Thoracic aorta (tissue), 2 donors: ENCODE data around the gene TMEM63B. TPM values are rescaled to one million over a fixed set of nuclear protein-coding genes. Genes with fewer than 3 reads are reported as not detected.

Source experiments
- ATAC-seq: fragments of 150-250 bp; one replicate; pipeline ENCODE4 v1.8.0; 2017; ENCODE audit warnings: low read depth; ENCODE audit not compliant: insufficient number of reproducible peaks, low FRiP score
- DNase-seq: peaks from one replicate; pipeline ENCODE4 v3.0.0-alpha.2; 2020; ENCODE audit warnings: low spot score
- H3K27ac ChIP-seq, 2 donors: fragments of 200-600 bp; sonication (generic); 1 replicate in 1 of 2; 2 replicates in 1 of 2; pipeline ENCODE4 v1.5.1; 2016; ENCODE audit warnings: mild to moderate bottlenecking in 2 of 2, moderate library complexity in 2 of 2
- H3K27me3 ChIP-seq: fragments of 200-600 bp; sonication (generic); replicated peaks from 2 replicates; pipeline ENCODE4 v1.6.0; 2016; ENCODE audit warnings: mild to moderate bottlenecking; ENCODE audit not compliant: insufficient read depth
- H3K36me3 ChIP-seq: fragments of 200-600 bp; sonication (generic); one replicate; pipeline ENCODE4 v1.5.1; 2016
- H3K4me1 ChIP-seq, 2 donors: fragments of 200-600 bp; sonication (generic); 1 replicate in 1 of 2; 2 replicates in 1 of 2; pipeline versions ENCODE4 v1.5.1 to v1.6.0; 2016; ENCODE audit warnings: low read depth in 2 of 2, mild to moderate bottlenecking in 1 of 2; ENCODE audit not compliant: control insufficient read depth in 1 of 2
- H3K4me3 ChIP-seq: fragments of 200-600 bp; sonication (generic); 2 replicates; pipeline ENCODE4 v1.5.1; 2016; ENCODE audit warnings: mild to moderate bottlenecking
- H3K9me3 ChIP-seq: fragments of 200-600 bp; sonication (generic); 2 replicates; pipeline ENCODE4 v1.5.1; 2016
- total RNA-seq, 2 donors: library from RNA; depleted of rRNA; stranded (reverse); fragments of >200 nt; gene quantifications; one replicate each; pipeline versions ENCODE4 v1.1.0 to v1.2.3, GENCODE V29; 2016
- TF ChIP-seq, protein P1 (sequence below): fragments of 200-600 bp; sonication (generic); IDR thresholded peaks from one replicate; pipeline ENCODE4 v1.5.1; 2019; ENCODE audit warnings: antibody characterized with exemption

TMEM63B gene
- total RNA-seq, 2 donors from 2014 or later: 21.9 to 43.4 TPM

DNA sequence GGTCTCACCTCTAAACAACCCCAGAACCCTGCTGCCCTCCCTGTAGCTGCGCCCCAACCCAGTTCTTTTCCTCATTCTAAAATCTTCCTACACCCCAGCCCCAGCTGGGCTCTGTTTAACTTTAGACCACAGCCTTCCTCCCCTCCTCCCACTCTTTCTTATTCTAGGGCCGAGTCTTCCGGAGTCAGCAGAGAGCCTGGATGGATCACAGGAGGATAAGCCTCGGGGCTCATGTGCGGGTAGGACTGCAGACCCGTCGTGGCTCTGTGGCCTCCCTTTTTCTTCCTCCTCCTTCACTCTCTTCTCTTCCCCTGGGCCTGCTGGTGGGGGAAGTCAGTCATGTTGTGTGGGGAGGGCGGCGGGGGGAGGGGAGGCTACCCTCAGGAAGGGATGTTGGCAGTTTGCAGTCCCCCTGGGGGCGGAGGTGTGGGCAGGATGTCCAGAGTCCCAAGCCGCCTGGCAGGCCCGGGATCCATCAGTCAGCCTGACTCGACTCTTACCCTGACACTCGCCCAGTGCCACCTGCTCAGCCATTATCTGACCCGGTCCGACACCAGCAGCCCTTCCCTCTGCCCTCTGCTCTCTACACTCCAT is 39.3 kb downstream of the TMEM63B start:
- no peak overlapping the region for H3K4me3 ChIP-seq
- H3K36me3 ChIP-seq: no peaks in the 10 kb centered on the region
- H3K27me3 ChIP-seq: no peaks in the 10 kb centered on the region
- no peaks in the 10 kb centered on the region for H3K9me3 ChIP-seq
- DNase-seq (no peak), ATAC-seq (no peak)
- no peak overlapping the region for H3K27ac ChIP-seq
- TF ChIP-seq, protein P1, sequence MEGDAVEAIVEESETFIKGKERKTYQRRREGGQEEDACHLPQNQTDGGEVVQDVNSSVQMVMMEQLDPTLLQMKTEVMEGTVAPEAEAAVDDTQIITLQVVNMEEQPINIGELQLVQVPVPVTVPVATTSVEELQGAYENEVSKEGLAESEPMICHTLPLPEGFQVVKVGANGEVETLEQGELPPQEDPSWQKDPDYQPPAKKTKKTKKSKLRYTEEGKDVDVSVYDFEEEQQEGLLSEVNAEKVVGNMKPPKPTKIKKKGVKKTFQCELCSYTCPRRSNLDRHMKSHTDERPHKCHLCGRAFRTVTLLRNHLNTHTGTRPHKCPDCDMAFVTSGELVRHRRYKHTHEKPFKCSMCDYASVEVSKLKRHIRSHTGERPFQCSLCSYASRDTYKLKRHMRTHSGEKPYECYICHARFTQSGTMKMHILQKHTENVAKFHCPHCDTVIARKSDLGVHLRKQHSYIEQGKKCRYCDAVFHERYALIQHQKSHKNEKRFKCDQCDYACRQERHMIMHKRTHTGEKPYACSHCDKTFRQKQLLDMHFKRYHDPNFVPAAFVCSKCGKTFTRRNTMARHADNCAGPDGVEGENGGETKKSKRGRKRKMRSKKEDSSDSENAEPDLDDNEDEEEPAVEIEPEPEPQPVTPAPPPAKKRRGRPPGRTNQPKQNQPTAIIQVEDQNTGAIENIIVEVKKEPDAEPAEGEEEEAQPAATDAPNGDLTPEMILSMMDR: no peak
- no peaks in the 10 kb centered on the region for H3K4me1 ChIP-seq

DNA sequence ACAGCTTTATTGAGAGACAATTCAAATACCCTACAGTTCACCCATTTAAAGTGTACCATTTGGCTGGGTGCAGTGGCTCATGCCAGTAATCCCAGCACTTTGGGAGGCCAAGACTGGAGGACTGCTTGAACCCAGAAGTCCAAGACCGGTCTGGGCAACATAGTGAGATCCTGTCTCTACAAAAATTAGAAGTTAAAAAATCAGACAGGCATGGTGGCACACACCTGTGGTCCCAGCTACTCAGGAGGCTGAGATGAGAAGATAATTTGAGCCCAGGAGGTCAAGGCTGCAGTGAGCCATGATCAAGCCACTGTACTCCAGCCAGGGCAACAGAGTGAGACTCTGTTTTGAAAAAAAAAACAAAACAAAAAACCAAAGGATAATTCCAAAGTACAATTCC is 40.2 kb downstream of the TMEM63B start:
- H3K36me3 ChIP-seq: no peaks in the 10 kb centered on the region
- no peaks in the 10 kb centered on the region for H3K27me3 ChIP-seq
- DNase-seq (no peak), ATAC-seq (no peak)
- TF ChIP-seq, protein P1: no peak
- peaks cover 0 to 2% of the 10 kb centered on the region in 2 donors for H3K4me1 ChIP-seq
- H3K9me3 ChIP-seq: no peaks in the 10 kb centered on the region
- no peak overlapping the region for H3K27ac ChIP-seq
- no peak overlapping the region for H3K4me3 ChIP-seq

DNA sequence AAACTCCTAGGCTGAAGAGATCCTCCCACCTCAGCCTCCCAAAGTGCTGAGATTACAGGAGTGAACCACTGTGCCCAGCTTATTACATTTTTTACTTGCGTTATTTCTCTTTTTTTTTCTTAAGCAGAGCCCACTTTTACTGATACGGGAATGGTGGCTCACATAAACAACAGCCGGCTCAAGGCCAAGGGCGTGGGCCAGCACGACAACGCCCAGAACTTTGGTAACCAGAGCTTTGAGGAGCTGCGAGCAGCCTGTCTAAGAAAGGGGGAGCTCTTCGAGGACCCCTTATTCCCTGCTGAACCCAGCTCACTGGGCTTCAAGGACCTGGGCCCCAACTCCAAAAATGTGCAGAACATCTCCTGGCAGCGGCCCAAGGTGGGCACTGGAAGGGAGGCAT is 41.8 kb downstream of the TMEM63B start:
- no peak overlapping the region for H3K27ac ChIP-seq
- H3K36me3 ChIP-seq: no peaks in the 10 kb centered on the region
- no peaks in the 10 kb centered on the region for H3K27me3 ChIP-seq
- DNase-seq (no peak), ATAC-seq (no peak)
- H3K4me3 ChIP-seq: no peak overlapping the region
- TF ChIP-seq, protein P1: no peak
- peaks cover 0 to 8% of the 10 kb centered on the region in 2 donors for H3K4me1 ChIP-seq
- H3K9me3 ChIP-seq: no peaks in the 10 kb centered on the region

DNA sequence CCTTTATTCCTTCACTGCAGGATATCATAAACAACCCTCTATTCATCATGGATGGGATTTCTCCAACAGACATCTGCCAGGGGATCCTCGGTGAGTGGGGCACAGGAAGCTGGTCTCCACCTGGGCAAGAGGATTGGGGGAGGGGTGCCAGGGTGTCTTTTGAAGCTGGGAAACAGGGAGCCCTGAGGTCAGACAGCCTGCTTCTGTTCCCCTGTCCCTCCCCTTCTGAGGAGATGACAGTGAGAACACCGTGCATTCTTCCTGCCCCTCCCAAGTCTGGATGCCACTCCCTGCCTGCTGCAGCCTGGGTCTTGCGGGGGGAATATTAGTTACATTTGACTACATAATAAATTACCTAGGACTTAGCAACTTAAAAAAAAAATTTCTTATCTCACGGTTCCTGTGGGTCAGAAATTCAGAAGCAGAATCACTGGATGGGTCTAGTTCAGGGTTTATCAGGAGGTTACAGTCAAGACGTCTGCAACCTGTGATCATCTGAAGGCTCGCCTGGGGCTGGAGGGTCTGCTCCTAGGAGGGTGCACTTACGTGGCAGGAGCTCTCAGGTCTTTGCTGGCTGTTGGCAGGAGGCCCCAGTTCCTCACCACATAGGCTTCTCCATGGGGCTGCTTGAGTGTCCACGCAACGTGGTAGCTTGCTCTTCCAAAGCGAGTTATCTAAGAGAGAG is 42.7 kb downstream of the TMEM63B start:
- Histone ChIP-seq H3K27ac (no peak overlapping the region), H3K36me3 (no peaks in the 10 kb centered on the region), H3K9me3 (no peaks in the 10 kb centered on the region), H3K4me3 (no peak overlapping the region), H3K4me1 (peaks cover 0 to 8% of the 10 kb centered on the region in 2 donors), H3K27me3 (no peaks in the 10 kb centered on the region)
- DNase-seq (no peak), ATAC-seq (no peak)
- TF ChIP-seq, protein P1: no peak

DNA sequence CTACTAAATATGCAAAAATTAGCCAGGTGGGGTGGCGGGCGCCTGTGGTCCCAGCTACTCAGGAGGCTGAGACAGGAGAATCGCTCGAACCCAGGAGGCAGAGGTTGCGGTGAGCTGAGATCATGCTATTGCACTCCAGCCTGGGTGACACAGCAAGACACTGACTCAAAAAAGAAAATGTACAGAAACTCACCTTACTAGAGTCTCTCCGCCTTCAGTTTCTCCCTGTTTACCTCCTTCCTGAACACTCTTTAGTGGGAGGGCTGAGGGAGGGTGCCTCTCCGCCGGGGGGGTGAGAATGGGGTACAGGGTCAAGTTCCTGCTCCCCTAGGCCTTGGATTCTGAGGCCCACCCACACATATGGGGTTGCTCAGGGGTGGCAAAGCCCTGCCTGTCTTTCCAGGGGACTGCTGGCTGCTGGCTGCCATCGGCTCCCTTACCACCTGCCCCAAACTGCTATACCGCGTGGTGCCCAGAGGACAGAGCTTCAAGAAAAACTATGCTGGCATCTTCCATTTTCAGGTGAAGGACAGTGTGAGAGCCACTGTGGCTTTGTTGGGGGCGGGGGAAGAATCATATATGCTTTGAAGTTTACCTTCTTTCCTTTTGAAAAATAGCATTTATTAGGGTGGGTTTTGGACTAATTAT is 44.7 kb downstream of the TMEM63B start:
- Histone ChIP-seq H3K27ac (no peak overlapping the region), H3K9me3 (no peaks in the 10 kb centered on the region), H3K36me3 (no peaks in the 10 kb centered on the region), H3K4me1 (peaks cover 0 to 12% of the 10 kb centered on the region in 2 donors), H3K4me3 (no peak overlapping the region), H3K27me3 (no peaks in the 10 kb centered on the region)
- no peak for ATAC-seq
- no peak for DNase-seq
- TF ChIP-seq, protein P1: no peak
